HFF-Myc (cell line): ENCODE measurements around the gene PARVA.
"Not testable (repeated sequence)": the region's sequence is repeated elsewhere in the genome, so short reads cannot be mapped to it uniquely, and the experiment has no call there.

Source experiments
- DNase-seq: peaks from one replicate; pipeline ENCODE4 v3.0.0-alpha.2; 2011; ENCODE audit warnings: low read depth; ENCODE audit errors: extremely low read depth
- H3K4me3 ChIP-seq: replicated peaks from 2 replicates; pipeline ENCODE4 v1.5.1; 2011; ENCODE audit warnings: low read depth, mild to moderate bottlenecking, control low read depth, low read length
- TF ChIP-seq, protein P1 (sequence below): IDR thresholded peaks from 2 replicates; pipeline ENCODE4 v1.5.1; 2012; ENCODE audit warnings: mild to moderate bottlenecking, low read depth, low read length, control low read depth; ENCODE audit errors: missing control alignments

PARVA gene

DNA sequence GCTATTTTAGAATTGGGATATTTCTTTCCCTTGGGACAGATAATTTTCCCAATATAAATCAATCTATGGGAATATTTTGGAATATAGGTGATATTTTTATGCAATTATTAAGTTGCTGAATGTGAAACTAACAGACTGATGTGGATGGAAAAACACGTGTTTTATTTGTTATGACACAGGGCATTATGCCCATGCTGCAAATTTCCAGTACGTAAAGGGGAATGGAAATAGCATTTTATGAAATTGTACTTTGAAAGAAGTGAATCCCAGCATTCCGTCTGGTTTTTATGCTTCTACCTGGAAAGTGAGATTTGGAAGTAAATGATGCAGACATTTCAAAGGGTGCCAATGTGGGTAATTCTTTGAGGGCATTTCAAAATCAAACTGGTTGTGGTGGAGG is 142.7 kb downstream of the PARVA start:
- DNase-seq = no peak
- TF ChIP-seq, protein P1, sequence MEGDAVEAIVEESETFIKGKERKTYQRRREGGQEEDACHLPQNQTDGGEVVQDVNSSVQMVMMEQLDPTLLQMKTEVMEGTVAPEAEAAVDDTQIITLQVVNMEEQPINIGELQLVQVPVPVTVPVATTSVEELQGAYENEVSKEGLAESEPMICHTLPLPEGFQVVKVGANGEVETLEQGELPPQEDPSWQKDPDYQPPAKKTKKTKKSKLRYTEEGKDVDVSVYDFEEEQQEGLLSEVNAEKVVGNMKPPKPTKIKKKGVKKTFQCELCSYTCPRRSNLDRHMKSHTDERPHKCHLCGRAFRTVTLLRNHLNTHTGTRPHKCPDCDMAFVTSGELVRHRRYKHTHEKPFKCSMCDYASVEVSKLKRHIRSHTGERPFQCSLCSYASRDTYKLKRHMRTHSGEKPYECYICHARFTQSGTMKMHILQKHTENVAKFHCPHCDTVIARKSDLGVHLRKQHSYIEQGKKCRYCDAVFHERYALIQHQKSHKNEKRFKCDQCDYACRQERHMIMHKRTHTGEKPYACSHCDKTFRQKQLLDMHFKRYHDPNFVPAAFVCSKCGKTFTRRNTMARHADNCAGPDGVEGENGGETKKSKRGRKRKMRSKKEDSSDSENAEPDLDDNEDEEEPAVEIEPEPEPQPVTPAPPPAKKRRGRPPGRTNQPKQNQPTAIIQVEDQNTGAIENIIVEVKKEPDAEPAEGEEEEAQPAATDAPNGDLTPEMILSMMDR = no peak
- H3K4me3 ChIP-seq = no peak overlapping the region

DNA sequence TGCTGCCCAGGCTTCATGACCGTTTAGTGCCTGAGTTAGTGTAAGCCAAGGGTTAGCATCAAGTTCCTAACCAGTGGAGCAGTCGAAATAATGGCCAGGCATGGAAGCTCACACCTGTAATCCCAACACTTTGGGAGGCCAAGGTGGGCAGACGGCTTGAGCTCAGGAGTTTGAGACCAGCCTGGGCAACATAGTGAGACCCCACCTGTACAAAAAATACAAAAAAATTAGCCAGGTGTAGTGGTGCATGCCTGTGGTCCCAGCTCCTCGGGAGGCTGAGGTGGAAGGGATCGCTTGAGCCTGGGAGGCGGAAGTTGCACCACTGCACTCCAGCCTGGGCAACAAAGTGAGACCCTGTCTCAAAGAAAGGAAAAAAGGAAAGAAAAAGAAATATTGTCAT is 143.2 kb downstream of the PARVA start:
- not testable (repeated sequence) for H3K4me3 ChIP-seq, DNase-seq

- TF ChIP-seq, protein P1 = no peak
- no peak overlapping the region for H3K4me3 ChIP-seq
- no peak for DNase-seq
Measured at GRCh38 chr11:12523180-12523924, 146.0 kb downstream of the PARVA start.

GRCh38 chr11:12524865-12525264 is 147.5 kb downstream of the PARVA start:
- H3K4me3 ChIP-seq = no peak overlapping the region
- no peak for DNase-seq
- TF ChIP-seq, protein P1 = no peak

- H3K4me3 ChIP-seq = no peak overlapping the region
- TF ChIP-seq, protein P1 = no peak
- no peak for DNase-seq
Measured at GRCh38 chr11:12525466-12526055, 148.2 kb downstream of the PARVA start.

DNA sequence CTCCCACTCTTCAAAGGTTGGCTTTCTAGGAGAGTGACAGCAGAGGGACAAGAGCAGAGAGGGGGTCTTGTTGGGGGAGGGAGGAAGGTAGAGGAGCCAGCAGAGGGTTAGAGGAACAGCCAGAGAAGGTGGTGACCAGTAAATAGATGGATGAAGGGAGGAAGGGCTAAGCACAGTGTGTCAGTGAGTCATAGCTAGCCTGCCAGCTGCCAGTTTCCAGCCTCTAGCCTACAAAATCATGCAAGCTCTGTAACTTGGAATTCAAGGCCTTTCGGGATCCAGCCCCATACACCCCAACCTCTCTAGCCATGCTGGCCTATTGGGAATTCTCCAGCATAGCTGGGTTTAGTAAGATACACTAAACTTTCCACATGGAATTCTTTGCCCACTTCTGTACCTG is 149.4 kb downstream of the PARVA start:
- TF ChIP-seq, protein P1 = no peak
- no peak overlapping the region for H3K4me3 ChIP-seq
- no peak for DNase-seq

DNA sequence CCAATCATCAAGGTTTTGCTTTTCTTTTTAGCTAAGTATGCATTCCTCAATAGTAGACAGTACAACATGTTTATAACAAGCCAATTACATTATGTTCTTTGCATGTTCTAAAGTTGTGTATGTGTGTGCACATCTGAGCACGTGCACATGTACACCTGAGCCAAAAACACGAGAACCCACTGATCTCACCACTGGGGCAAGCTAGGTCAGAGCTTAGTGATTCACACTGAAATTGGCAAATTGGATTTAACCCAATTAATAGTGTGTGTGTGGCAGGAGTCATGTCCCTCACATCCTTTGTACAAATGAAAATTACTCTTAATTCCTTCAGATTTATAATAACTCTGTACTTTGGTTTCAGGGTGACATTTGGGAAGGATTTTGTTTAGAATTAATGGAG is 151.1 kb downstream of the PARVA start:
- TF ChIP-seq, protein P1 = no peak
- H3K4me3 ChIP-seq = no peak overlapping the region
- DNase-seq = no peak
